ENCODE measurements around the gene PRRG4. TPM values are rescaled to one million over a fixed set of nuclear protein-coding genes. Genes with fewer than 3 reads are reported as not detected.

PRRG4 gene
- total RNA-seq, 3 donors from 2014 or later: 8.6 to 18.9 (median 15.1) TPM

DNA sequence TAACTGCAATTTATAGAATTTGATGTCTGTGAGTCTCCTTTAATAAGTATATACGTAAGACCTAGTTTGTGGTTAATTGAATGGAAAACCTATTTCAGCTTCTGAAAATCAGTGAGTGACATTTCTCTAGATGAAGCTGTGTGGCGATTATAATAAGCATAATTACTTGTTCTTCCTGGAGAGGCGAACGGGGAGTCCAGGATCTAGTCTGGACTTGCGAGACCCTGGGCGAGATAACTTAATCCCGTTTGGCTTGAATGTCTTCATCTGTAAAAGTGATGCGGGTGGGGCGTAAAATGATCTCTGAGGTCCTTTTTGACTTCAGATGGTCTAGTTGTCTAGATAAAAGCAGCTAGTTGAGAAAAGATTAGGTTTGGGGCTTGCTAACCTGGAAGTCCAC lies 1.1 kb downstream of the PRRG4 start:
- no peak for ATAC-seq
- no peak overlapping the region for H3K4me3 ChIP-seq
- no peaks in the 10 kb centered on the region for H3K4me1 ChIP-seq (ENCODE audit: low read depth)
- no peaks in the 10 kb centered on the region for H3K9me3 ChIP-seq
- DNase-seq: no peak
- TF ChIP-seq, protein P1, sequence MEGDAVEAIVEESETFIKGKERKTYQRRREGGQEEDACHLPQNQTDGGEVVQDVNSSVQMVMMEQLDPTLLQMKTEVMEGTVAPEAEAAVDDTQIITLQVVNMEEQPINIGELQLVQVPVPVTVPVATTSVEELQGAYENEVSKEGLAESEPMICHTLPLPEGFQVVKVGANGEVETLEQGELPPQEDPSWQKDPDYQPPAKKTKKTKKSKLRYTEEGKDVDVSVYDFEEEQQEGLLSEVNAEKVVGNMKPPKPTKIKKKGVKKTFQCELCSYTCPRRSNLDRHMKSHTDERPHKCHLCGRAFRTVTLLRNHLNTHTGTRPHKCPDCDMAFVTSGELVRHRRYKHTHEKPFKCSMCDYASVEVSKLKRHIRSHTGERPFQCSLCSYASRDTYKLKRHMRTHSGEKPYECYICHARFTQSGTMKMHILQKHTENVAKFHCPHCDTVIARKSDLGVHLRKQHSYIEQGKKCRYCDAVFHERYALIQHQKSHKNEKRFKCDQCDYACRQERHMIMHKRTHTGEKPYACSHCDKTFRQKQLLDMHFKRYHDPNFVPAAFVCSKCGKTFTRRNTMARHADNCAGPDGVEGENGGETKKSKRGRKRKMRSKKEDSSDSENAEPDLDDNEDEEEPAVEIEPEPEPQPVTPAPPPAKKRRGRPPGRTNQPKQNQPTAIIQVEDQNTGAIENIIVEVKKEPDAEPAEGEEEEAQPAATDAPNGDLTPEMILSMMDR (IDR thresholded peaks at IDR 0.05): no peak
- H3K36me3 ChIP-seq (ENCODE audit: low read depth): no peaks in the 10 kb centered on the region
- intact Hi-C loops (cut with DNase I, micrococcal nuclease): no loop called here

DNA sequence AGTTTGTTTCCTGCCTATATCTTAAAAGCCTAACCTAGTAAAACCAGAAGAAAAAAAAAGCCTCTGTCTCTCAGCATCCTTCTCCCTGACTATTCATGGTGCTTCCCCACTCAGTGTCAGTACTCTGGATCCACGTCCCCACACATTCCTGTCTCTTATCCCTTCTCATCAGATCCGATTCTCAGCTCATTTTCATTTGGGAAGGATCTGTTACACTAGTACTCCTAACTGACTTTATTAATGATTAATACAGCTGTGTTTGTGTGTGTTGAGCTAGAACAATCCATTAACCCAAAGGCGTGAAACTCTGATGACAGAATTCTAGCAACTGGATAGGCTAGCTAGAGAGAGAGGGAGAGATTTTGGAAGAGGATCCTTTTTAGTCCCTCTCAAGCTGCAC lies 1.5 kb downstream of the PRRG4 start:
- H3K36me3 ChIP-seq (ENCODE audit: low read depth): no peaks in the 10 kb centered on the region
- DNase-seq (no peak), ATAC-seq (no peak)
- TF ChIP-seq, protein P1 (IDR thresholded peaks at IDR 0.05): no peak
- no peaks in the 10 kb centered on the region for H3K4me1 ChIP-seq (ENCODE audit: low read depth)
- no peaks in the 10 kb centered on the region for H3K9me3 ChIP-seq
- no peak overlapping the region for H3K4me3 ChIP-seq
- intact Hi-C loops (cut with DNase I, micrococcal nuclease): no loop called here

DNA sequence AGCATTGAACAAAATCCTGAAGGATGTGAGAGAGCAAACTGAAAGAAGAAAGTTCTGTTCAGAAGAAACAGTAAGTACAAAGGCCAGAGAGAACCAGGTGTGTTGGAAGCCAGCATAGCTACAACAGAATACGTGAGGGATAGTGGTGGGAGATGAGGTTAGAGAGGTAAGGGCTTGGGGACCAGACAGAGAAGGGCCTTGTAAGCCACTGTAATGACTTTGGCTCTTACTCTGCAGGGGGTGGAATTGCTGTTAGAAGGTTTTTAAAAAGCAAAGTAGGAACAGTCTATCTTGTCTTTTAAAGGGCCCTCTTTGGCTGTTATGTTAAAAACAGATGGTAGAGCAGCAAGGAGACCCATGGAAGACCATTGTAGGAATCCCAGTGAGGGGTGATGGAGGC lies 4.2 kb downstream of the PRRG4 start:
- Histone ChIP-seq H3K4me1 (ENCODE audit: low read depth) (peaks cover 7% of the 10 kb centered on the region), H3K4me3 (no peak overlapping the region), H3K36me3 (ENCODE audit: low read depth) (no peaks in the 10 kb centered on the region), H3K9me3 (no peaks in the 10 kb centered on the region)
- no peak for ATAC-seq
- TF ChIP-seq, protein P1 (IDR thresholded peaks at IDR 0.05): no peak
- DNase-seq: no peak
- intact Hi-C loops (cut with DNase I, micrococcal nuclease): no loop called here

DNA sequence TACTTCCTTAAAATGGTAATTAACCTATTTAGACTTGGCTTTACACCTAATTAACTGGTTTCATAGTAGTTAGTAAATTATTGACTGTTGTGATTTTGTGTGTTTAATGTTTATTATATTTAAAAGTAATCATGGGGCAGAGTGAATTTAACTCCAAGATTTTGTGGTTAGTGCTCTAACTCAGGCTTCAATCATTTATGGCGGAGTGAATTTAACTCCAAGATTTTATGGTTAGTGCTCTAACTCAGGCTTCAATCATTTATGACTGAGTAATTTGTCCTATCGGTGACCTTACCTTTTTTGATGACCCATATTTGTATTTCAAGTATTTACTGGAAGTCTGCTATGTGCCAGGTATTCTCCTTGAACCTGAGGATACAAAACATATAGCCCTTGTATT lies 7.2 kb downstream of the PRRG4 start:
- no peak for ATAC-seq
- TF ChIP-seq, protein P1 (IDR thresholded peaks at IDR 0.05): no peak
- Histone ChIP-seq H3K4me1 (ENCODE audit: low read depth) (peaks cover 7% of the 10 kb centered on the region), H3K9me3 (no peaks in the 10 kb centered on the region), H3K36me3 (ENCODE audit: low read depth) (no peaks in the 10 kb centered on the region), H3K4me3 (no peak overlapping the region)
- no peak for DNase-seq
- intact Hi-C loops (cut with DNase I, micrococcal nuclease): no loop called here

DNA sequence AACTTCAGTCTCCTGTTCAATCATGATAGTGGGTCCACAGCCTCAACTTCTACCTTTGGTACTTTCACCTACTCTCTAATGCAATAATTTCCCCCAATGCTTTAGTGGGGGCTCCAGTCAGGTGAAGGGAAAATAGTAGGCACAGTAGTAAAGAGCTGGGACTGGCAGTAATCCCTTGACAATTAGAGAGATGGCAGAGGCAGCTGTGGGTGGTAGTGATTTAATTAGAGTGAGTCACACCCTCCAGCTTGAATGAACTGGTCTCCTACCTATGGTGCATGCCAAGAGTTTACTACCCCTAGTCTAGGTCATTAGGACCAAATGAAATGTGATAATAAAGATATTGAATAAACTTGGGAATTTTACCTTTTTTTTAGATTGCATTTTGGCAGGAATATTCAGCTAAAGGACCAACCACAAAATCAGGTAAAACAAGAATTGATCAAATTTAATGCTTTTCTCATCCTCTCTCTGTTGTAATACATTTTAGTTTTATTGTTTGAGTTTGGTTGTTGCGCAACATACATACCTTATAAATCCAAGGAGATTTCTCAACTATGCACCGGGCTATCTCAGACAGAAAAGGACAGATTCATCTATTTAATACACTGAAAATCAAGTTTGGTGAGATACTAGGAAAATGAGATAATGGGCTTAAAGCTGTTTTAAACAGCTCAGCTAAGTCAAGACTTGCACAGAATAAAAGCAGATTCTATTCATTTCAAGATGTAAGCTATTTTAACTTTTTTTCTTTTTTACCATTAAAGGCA lies 9.0 kb downstream of the PRRG4 start:
- peaks cover 7% of the 10 kb centered on the region for H3K4me1 ChIP-seq (ENCODE audit: low read depth)
- ATAC-seq (peak; percentile 99), DNase-seq (peak in 1 of 3 donors; percentile 42)
- TF ChIP-seq, protein P1 (IDR thresholded peaks at IDR 0.05): no peak
- intact Hi-C loops (cut with DNase I, micrococcal nuclease): no loop called here
- H3K9me3 ChIP-seq: no peaks in the 10 kb centered on the region
- no peaks in the 10 kb centered on the region for H3K36me3 ChIP-seq (ENCODE audit: low read depth)
- no peak overlapping the region for H3K4me3 ChIP-seq

Measured in mucosa of descending colon (tissue), 3 donors.